ENCODE results near the gene NANP. TPM values are rescaled to one million over a fixed set of nuclear protein-coding genes. Genes with fewer than 3 reads are reported as not detected.
A peak's percentile ranks its signal among the peaks of the same experiment; 100 is the strongest.

The NANP gene
- total RNA-seq, 1 experiment from 2014 or later, result 7.1 TPM

GRCh38 chr20:25566821-25567220 is 57.0 kb downstream of the NANP start:
- H3K79me1 ChIP-seq (ENCODE audit: insufficient read depth, low read depth, low read length, poor library complexity, severe bottlenecking), result peaks cover 3% of the 10 kb centered on the region
- Mint-ChIP-seq H3K36me3 (ENCODE audit: insufficient read depth in 1 of 3, low read depth in 3 of 3) (peaks cover 31 to 38% (median 34%) of the 10 kb centered on the region in 3 experiments), H3K27me3 (ENCODE audit: low read depth) (no peaks in the 10 kb centered on the region), H3K9me3 (peaks cover 14 to 17% of the 10 kb centered on the region in 2 experiments), H3K27ac (peak overlapping the region in 2 of 3 experiments; percentile 15 to 71; a peak in 4 of 7 replicates), H3K4me1 (peaks cover 25 to 42% of the 10 kb centered on the region in 2 experiments), H3K4me3 (no peak overlapping the region)
- no peak overlapping the region for H2BK5ac ChIP-seq (ENCODE audit: insufficient read length, low read length)
- no peak overlapping the region for H2AK5ac ChIP-seq (ENCODE audit: insufficient read length, low read length)
- H4K8ac ChIP-seq (replicated peaks; ENCODE audit: insufficient read length, low read depth, low read length), result no peak overlapping the region
- no peak overlapping the region for H2BK15ac ChIP-seq (ENCODE audit: low read depth, low read length)
- no peak overlapping the region for H3K56ac ChIP-seq (ENCODE audit: insufficient read length, low read depth, low read length)
- H3K23ac ChIP-seq (ENCODE audit: insufficient read length, low read depth, low read length), result no peak overlapping the region
- peaks cover 2% of the 10 kb centered on the region for H4K20me1 ChIP-seq (ENCODE audit: control insufficient read depth, insufficient read depth, insufficient read length)
- TF ChIP-seq, protein P1, sequence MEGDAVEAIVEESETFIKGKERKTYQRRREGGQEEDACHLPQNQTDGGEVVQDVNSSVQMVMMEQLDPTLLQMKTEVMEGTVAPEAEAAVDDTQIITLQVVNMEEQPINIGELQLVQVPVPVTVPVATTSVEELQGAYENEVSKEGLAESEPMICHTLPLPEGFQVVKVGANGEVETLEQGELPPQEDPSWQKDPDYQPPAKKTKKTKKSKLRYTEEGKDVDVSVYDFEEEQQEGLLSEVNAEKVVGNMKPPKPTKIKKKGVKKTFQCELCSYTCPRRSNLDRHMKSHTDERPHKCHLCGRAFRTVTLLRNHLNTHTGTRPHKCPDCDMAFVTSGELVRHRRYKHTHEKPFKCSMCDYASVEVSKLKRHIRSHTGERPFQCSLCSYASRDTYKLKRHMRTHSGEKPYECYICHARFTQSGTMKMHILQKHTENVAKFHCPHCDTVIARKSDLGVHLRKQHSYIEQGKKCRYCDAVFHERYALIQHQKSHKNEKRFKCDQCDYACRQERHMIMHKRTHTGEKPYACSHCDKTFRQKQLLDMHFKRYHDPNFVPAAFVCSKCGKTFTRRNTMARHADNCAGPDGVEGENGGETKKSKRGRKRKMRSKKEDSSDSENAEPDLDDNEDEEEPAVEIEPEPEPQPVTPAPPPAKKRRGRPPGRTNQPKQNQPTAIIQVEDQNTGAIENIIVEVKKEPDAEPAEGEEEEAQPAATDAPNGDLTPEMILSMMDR (conservative IDR thresholded peaks at IDR 0.05), result no peak
- no peak overlapping the region for H3K18ac ChIP-seq (ENCODE audit: insufficient read length, low read depth, low read length)
- no peaks in the 10 kb centered on the region for H3K27me3 ChIP-seq (ENCODE audit: insufficient read depth, low read length)
- no peak overlapping the region for H2BK12ac ChIP-seq (ENCODE audit: insufficient read length, low read depth, low read length)
- no peak overlapping the region for H2BK20ac ChIP-seq (ENCODE audit: low read depth, low read length, poor library complexity, severe bottlenecking)
- no CpG with 5 or more reads among the region's 2 CpGs for WGBS (ENCODE audit: extremely low coverage, insufficient read length, low lambda C conversion rate)
- no peak overlapping the region for H2AFZ ChIP-seq (ENCODE audit: low read length)
- H3K23me2 ChIP-seq (ENCODE audit: insufficient read length, low read depth, low read length, poor library complexity, severe bottlenecking), result no peaks in the 10 kb centered on the region
- no peak overlapping the region for H3K9ac ChIP-seq (ENCODE audit: extremely low read depth, insufficient read length, low read length)
- H4K5ac ChIP-seq (ENCODE audit: insufficient read length, low read depth, low read length), result no peak overlapping the region
- no peaks in the 10 kb centered on the region for H3K9me3 ChIP-seq (ENCODE audit: control insufficient read depth, low read depth, low read length)
- H3K4me1 ChIP-seq (ENCODE audit: insufficient read depth, low read length), result no peaks in the 10 kb centered on the region
- H3K4ac ChIP-seq (ENCODE audit: low read depth, low read length), result no peak overlapping the region
- H3K4me2 ChIP-seq (ENCODE audit: insufficient read depth, insufficient read length, low read length), result no peak overlapping the region
- H3K27ac ChIP-seq (ENCODE audit: insufficient read length, low read depth, low read length), result no peak overlapping the region
- H3K14ac ChIP-seq (ENCODE audit: insufficient read depth, low read length), result no peak overlapping the region
- no peak overlapping the region for H2BK120ac ChIP-seq (ENCODE audit: low read depth, low read length, poor library complexity, severe bottlenecking)
- H3T11ph ChIP-seq (ENCODE audit: low read length), result no peak overlapping the region
- DNase-seq, result no peak
- no peak overlapping the region for H4K91ac ChIP-seq (ENCODE audit: insufficient read length, low read depth, low read length)
- peaks cover 20% of the 10 kb centered on the region; the same call in 1 of the 2 replicates for H3K79me2 ChIP-seq (ENCODE audit: insufficient read depth, low read length)
